Subcutaneous abdominal adipose tissue (tissue), 5 donors: ENCODE measurements around the gene NGLY1.
A peak's percentile ranks its signal among the peaks of the same experiment; 100 is the strongest.

Source experiments
- H3K27ac ChIP-seq: one replicate; pipeline ENCODE4 v1.7.0; 2013; ENCODE audit warnings: low read depth, mild to moderate bottlenecking, inconsistent platforms, low read length, moderate library complexity
- H3K27me3 ChIP-seq, 5 donors: one replicate each; pipeline ENCODE4 v1.7.0; 2013; ENCODE audit warnings: low read length in 5 of 5, inconsistent platforms in 1 of 5; ENCODE audit not compliant: control insufficient read depth in 5 of 5, insufficient read depth in 4 of 5
- H3K36me3 ChIP-seq, 5 donors: one replicate each; pipeline ENCODE4 v1.7.0; 2013; ENCODE audit warnings: low read length in 5 of 5; ENCODE audit not compliant: control insufficient read depth in 5 of 5, insufficient read depth in 5 of 5
- H3K4me1 ChIP-seq, 5 donors: one replicate each; pipeline ENCODE4 v1.7.0; 2013; ENCODE audit warnings: low read length in 5 of 5, mild to moderate bottlenecking in 3 of 5, moderate library complexity in 1 of 5; ENCODE audit not compliant: control insufficient read depth in 5 of 5, insufficient read depth in 5 of 5
- H3K4me3 ChIP-seq, 5 donors: one replicate each; pipeline ENCODE4 v1.7.0; 2013; ENCODE audit warnings: low read length in 5 of 5, low read depth in 1 of 5
- H3K9ac ChIP-seq, 5 donors: one replicate each; pipeline ENCODE4 v1.7.0; 2013; ENCODE audit warnings: low read length in 5 of 5, mild to moderate bottlenecking in 4 of 5, moderate library complexity in 3 of 5
- H3K9me3 ChIP-seq, 5 donors: one replicate each; pipeline ENCODE4 v1.7.0; 2013; ENCODE audit warnings: low read length in 5 of 5; ENCODE audit not compliant: control insufficient read depth in 5 of 5
- donor health status: healthy.
- donor health status: healthy.
- donor health status: healthy.
- donor health status: healthy.
- donor health status: healthy.

Gene NGLY1

DNA sequence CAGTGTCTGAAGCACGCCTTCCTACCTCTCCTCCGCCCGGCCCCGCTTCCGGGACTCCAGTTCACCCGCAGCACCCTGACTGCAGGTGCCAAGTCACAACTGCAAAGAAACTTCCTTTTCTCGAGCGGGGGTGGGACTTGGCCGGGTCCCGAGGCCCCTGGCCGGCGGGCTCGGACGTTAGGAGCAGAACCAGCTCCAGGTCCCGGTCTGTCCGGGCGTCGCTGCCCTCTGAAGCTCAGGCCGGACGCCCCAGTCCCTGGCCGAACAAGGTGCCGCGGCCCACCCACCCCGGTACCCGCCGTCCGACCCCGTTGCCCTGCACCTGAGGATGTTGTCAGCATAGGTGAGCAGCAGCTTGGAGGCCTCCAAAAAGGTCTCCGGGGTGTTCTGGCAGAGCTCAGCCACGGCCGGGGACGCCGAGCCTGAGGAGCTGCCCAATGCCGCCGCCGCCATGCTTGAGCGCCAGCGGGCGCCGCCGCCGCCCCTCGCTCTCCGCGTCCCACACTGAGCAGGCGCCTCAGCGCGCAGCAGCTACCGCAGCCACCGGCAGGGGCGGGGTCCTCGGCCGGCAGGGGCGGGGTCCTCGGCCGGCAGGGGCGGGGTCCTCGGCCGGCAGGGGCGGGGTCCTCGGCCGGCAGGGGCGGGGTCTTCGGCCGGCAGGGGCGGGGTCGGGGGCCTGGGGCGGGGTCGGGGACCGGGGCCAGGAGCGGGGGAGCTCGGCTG is at the start of gene NGLY1:
NGLY1 (minus strand) TSS at position 506 of the 723 bp plus-strand sequence; CDS start at position 453, 53 bp downstream.
- peak within 1 kb of the TSS; percentile 66 to 87 (median 78) for H3K9ac ChIP-seq
- peaks cover 3 to 38% (median 18%) of the 10 kb centered on the region in 5 donors for H3K4me1 ChIP-seq
- H3K27ac ChIP-seq = peak within 1 kb of the TSS; percentile 70
- H3K36me3 ChIP-seq = peaks cover 0 to 5% (median under 1%) of the 10 kb centered on the region in 5 donors
- H3K27me3 ChIP-seq = no peaks in the 10 kb centered on the region
- H3K9me3 ChIP-seq = no peaks in the 10 kb centered on the region
- peak within 1 kb of the TSS; percentile 79 to 91 (median 88) for H3K4me3 ChIP-seq

DNA sequence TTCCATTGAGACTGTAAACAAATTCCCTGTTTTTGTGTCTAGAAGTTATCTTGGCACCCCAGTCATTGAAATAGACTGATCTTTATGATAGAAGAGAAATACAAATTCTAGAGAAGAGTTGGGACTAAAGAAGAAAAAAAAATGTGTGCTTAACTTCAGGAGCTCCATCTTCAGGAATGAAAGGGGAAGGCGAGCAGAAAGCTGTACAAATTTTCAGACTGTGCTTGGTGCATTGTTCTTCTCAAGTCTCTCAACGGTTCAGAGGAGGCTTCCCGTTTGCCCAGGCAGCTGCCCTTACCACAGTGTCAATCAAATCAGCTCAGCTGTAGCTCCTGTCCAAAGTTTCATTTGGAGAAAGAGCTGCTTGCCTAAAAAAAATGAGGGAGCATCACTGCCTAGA is 48.3 kb upstream of the NGLY1 start:
- Histone ChIP-seq H3K4me3 (no peak overlapping the region), H3K9ac (no peak overlapping the region), H3K36me3 (no peaks in the 10 kb centered on the region), H3K4me1 (peaks cover 0 to 6% (median 0%) of the 10 kb centered on the region in 5 donors), H3K27ac (no peak overlapping the region), H3K27me3 (peaks cover 0 to 3% (median 0%) of the 10 kb centered on the region in 5 donors), H3K9me3 (no peaks in the 10 kb centered on the region)

DNA sequence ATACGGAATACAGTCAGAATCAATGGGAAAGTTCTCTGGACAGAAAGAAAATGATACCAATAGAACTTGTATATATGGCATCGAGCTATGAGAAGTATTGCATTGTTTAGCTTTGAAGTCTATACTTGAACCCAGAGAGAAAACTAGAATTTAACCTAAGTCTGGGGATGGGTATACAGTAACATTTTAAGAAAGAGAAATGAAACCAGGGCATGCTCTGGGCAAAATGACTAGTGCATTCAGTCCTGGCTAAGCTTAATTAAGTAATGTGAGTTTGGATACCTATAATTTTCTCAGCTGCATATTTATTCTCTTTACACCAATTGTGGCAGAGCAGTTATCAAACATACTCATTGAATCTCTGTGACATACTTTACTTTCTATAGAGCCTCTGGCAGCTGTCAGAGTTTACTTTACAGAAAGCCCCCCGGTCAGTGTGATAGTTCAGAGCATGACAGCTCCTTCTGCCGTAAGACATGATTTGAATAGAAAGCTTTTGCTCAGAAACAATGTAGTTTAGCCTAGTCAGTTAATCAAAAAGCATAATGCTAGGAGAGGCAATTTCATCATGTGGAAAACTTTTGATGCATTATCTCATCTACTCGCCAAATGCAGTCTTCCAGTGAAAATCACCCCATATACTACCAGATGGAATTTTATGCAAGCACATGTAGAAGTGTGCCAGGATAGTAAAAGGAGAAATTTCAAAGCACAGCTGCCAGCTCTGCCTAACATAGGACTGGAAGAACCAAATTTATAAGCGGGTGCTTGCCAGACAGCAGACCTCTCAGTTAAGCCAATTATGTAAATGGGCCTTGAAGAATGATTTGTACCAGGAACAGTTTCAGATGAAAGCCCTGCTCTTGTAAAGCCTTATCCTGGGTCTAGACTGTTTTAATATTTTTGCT is 47.4 kb upstream of the NGLY1 start:
- no peaks in the 10 kb centered on the region for H3K9me3 ChIP-seq
- H3K27ac ChIP-seq = no peak overlapping the region
- no peaks in the 10 kb centered on the region for H3K27me3 ChIP-seq
- H3K4me1 ChIP-seq = peaks cover 0 to 6% (median 0%) of the 10 kb centered on the region in 5 donors
- H3K36me3 ChIP-seq = no peaks in the 10 kb centered on the region
- no peak overlapping the region for H3K9ac ChIP-seq
- no peak overlapping the region for H3K4me3 ChIP-seq

DNA sequence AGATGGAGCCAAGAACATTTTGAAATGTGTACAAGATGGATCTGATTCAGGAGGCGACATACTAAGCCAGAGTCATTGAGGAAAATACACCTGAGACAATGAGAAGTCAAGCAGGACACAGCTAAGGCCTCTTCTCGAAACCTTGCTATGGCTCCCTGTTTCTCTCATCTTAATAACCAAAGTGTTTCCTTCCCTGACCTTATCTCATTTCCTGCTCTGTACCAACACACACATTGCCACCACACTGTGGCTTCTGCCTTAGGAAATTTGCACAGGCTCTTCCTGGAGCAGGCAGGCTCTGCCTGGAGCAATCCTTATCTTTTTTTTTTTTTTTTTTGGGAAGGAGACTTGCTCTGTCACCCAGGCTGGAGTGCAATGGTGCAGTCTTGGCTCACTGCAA is 43.3 kb upstream of the NGLY1 start:
- H3K4me3 ChIP-seq = no peak overlapping the region
- no peaks in the 10 kb centered on the region for H3K9me3 ChIP-seq
- no peaks in the 10 kb centered on the region for H3K36me3 ChIP-seq
- H3K4me1 ChIP-seq = peaks cover 0 to 6% (median 0%) of the 10 kb centered on the region in 5 donors
- H3K27ac ChIP-seq = no peak overlapping the region
- H3K9ac ChIP-seq = no peak overlapping the region
- no peaks in the 10 kb centered on the region for H3K27me3 ChIP-seq

DNA sequence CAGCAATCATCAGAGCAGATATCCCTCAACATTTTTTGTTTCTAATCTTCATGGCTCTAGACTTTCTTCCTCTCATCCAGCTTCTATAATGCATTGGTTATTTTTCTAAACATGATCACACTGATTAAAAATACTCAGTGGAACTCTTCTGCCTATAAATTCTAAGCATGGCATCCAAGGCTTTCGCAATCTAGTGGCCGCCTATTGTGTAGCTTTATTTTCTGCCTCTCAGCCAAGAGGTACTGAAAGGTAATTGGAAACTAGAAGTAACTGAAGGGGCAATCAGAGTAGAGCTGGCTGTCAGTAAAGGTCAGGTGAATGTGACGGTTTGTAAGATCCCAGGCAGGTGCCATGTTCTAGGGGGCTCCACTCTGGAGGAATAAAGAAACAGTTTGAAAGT is 40.1 kb upstream of the NGLY1 start:
- Histone ChIP-seq H3K27ac (no peak overlapping the region), H3K4me1 (peaks cover 0 to 5% (median 0%) of the 10 kb centered on the region in 5 donors), H3K9me3 (no peaks in the 10 kb centered on the region), H3K9ac (no peak overlapping the region), H3K4me3 (no peak overlapping the region), H3K27me3 (no peaks in the 10 kb centered on the region), H3K36me3 (no peaks in the 10 kb centered on the region)

- Histone ChIP-seq H3K4me1 (peaks cover 0 to 5% (median 0%) of the 10 kb centered on the region in 5 donors), H3K9ac (no peak overlapping the region), H3K4me3 (no peak overlapping the region), H3K27ac (no peak overlapping the region), H3K27me3 (no peaks in the 10 kb centered on the region), H3K36me3 (no peaks in the 10 kb centered on the region), H3K9me3 (no peaks in the 10 kb centered on the region)
Measured at GRCh38 chr3:25821746-25822573, 38.7 kb upstream of the NGLY1 start.

DNA sequence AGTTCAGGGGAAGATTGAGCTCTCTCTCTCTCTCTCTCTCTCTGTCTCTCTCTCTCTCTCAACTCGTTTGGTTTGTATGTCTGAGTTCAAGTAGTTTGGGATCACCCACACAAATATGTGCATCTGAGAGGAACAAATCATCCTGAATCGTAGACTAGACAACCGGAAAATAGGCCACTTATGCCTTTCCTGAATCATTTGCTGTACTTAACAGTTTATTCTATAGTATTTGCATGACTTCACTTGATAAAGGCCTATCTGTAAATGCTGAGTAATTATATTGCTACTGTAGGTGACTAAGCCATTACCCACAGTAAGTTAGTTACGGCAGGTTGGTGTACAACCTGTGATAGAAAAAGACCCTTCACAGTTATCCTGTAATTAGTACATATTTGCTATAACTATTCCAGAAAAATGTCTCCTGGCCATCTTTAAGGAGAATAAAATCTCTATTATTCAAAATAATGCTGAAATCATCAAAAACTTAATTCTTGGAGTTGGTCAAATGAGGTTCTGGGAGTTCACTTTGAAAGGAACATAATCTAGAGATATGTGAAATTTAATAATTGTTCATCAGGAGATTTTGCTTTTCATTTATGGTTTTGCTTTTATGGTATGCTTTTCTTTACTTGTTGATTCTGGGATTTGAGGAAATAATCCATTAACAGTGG is 37.7 kb upstream of the NGLY1 start:
- no peak overlapping the region for H3K9ac ChIP-seq
- H3K27ac ChIP-seq = no peak overlapping the region
- peaks cover 0 to 5% (median 2%) of the 10 kb centered on the region in 5 donors for H3K9me3 ChIP-seq
- H3K4me1 ChIP-seq = peaks cover 0 to 5% (median 0%) of the 10 kb centered on the region in 5 donors
- no peaks in the 10 kb centered on the region for H3K36me3 ChIP-seq
- no peaks in the 10 kb centered on the region for H3K27me3 ChIP-seq
- no peak overlapping the region for H3K4me3 ChIP-seq

- Histone ChIP-seq H3K4me3 (no peak overlapping the region), H3K9me3 (peaks cover 0 to 8% (median 5%) of the 10 kb centered on the region in 5 donors), H3K36me3 (no peaks in the 10 kb centered on the region), H3K27me3 (no peaks in the 10 kb centered on the region), H3K9ac (no peak overlapping the region), H3K27ac (no peak overlapping the region), H3K4me1 (peaks cover 0 to 5% (median 0%) of the 10 kb centered on the region in 5 donors)
Measured at GRCh38 chr3:25820366-25820765, 37.1 kb upstream of the NGLY1 start.

DNA sequence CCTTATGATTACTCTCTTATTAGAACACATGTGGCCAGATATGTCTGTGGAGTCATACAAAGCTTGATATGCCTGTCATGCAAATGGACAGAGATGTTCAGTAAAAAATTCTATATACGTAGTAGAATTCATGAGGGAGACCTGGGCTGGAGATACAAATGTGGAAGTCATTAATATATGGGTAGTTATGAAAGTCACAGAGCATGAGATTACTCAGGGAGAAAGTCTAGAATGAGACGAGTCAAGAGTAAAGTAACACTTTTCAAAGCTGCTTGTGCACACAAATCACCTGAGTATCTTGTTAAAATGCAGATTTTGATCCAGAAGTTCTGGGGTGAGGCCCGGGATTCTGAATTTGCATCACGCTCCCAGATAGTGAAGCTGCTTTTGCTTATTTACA is 35.1 kb upstream of the NGLY1 start:
- H3K9me3 ChIP-seq = peaks cover 0 to 9% (median 5%) of the 10 kb centered on the region in 5 donors
- H3K27ac ChIP-seq = no peak overlapping the region
- no peaks in the 10 kb centered on the region for H3K36me3 ChIP-seq
- no peak overlapping the region for H3K9ac ChIP-seq
- H3K27me3 ChIP-seq = no peaks in the 10 kb centered on the region
- peaks cover 0 to 5% (median 0%) of the 10 kb centered on the region in 5 donors for H3K4me1 ChIP-seq
- H3K4me3 ChIP-seq = no peak overlapping the region
